HFF-Myc (cell line): ENCODE results near the gene PDE4D.

Source experiments
- DNase-seq: peaks from one replicate; pipeline ENCODE4 v3.0.0-alpha.2; 2011; ENCODE audit warnings: low read depth; ENCODE audit errors: extremely low read depth
- H3K4me3 ChIP-seq: replicated peaks from 2 replicates; pipeline ENCODE4 v1.5.1; 2011; ENCODE audit warnings: low read depth, mild to moderate bottlenecking, control low read depth, low read length
- TF ChIP-seq, protein P1 (sequence below): IDR thresholded peaks from 2 replicates; pipeline ENCODE4 v1.5.1; 2012; ENCODE audit warnings: mild to moderate bottlenecking, low read depth, low read length, control low read depth; ENCODE audit errors: missing control alignments

PDE4D gene

GRCh38 chr5:59177644-59178043 is 715.9 kb downstream of the PDE4D start:
- TF ChIP-seq, protein P1, sequence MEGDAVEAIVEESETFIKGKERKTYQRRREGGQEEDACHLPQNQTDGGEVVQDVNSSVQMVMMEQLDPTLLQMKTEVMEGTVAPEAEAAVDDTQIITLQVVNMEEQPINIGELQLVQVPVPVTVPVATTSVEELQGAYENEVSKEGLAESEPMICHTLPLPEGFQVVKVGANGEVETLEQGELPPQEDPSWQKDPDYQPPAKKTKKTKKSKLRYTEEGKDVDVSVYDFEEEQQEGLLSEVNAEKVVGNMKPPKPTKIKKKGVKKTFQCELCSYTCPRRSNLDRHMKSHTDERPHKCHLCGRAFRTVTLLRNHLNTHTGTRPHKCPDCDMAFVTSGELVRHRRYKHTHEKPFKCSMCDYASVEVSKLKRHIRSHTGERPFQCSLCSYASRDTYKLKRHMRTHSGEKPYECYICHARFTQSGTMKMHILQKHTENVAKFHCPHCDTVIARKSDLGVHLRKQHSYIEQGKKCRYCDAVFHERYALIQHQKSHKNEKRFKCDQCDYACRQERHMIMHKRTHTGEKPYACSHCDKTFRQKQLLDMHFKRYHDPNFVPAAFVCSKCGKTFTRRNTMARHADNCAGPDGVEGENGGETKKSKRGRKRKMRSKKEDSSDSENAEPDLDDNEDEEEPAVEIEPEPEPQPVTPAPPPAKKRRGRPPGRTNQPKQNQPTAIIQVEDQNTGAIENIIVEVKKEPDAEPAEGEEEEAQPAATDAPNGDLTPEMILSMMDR = no peak
- DNase-seq = no peak
- H3K4me3 ChIP-seq = no peak overlapping the region

- H3K4me3 ChIP-seq = no peak overlapping the region
- DNase-seq = peak; percentile 48
- TF ChIP-seq, protein P1 = peak; percentile 86
Measured at GRCh38 chr5:59174248-59174844, 719.2 kb downstream of the PDE4D start.

- no peak for DNase-seq
- H3K4me3 ChIP-seq = no peak overlapping the region
- TF ChIP-seq, protein P1 = no peak
Measured at GRCh38 chr5:59173578-59173977, 719.9 kb downstream of the PDE4D start.

GRCh38 chr5:59171131-59171530 is 722.4 kb downstream of the PDE4D start:
- TF ChIP-seq, protein P1 = no peak
- DNase-seq = no peak

GRCh38 chr5:59169768-59170150 is 723.8 kb downstream of the PDE4D start:
- no peak for DNase-seq
- H3K4me3 ChIP-seq = no peak overlapping the region
- TF ChIP-seq, protein P1 = no peak

More at GRCh38 chr5:59171131-59171530, 722.4 kb downstream of the PDE4D start:
- no peak overlapping the region for H3K4me3 ChIP-seq

DNA sequence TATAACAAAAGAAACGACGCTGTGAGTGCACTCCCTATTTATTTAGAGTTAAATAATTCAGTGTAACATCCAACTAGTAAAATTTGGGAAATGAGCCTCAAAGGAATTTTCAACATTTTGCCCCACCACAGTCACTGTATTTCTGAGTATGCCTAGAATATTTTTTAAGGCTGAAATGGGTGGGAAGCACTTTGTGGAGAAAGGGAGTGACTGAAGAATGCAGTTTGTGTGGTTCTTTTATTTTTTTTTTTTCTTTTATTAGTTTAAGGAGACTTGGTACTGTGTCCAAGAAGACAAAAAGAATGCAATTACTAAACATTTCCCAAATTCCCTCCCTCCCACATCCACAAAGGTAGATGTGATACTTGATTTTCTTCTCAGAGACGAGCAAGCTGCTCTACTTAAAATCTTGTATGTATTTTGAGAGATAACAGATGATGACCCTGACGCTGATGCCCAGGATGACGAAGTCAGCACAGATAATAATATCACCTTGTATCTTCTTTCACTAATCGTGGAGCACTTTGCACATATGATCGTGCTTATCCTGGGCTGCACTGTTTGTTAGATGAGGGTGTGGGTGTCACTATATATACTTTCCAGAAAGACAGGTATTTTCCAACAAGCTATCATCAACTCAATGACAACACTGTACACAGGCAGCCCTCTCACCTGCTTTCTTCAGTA is 724.3 kb downstream of the PDE4D start:
- TF ChIP-seq, protein P1 = no peak
- no peak for DNase-seq
- H3K4me3 ChIP-seq = no peak overlapping the region
